SH-SY5Y (cell line): ENCODE measurements around the gene PSMG2.

Source experiments
- GATA2 ChIP-seq: IDR thresholded peaks from 2 replicates; pipeline ENCODE4 v1.6.1; 2011; ENCODE audit warnings: mild to moderate bottlenecking, low read depth, low read length
- GATA3 ChIP-seq: IDR thresholded peaks from 2 replicates; pipeline ENCODE4 v1.6.1; 2011; ENCODE audit warnings: low read depth, mild to moderate bottlenecking, low read length, moderate library complexity

PSMG2 gene

GRCh38 chr18:12702221-12703095 is at the start of gene PSMG2, which contains the start of gene CEP76:
Gene PSMG2 (plus strand): TSS chr18:12703042. CDS start chr18:12703108, 66 bp downstream.
Gene CEP76 (minus strand): TSS chr18:12702723. CDS start chr18:12702548, 175 bp downstream.
- TF ChIP-seq GATA3 (no peak), GATA2 (no peak)

- TF ChIP-seq GATA3 (no peak), GATA2 (no peak)
Measured at GRCh38 chr18:12654971-12655370, 47.9 kb upstream of the PSMG2 start.

- TF ChIP-seq GATA3 (no peak), GATA2 (no peak)
Measured at GRCh38 chr18:12656605-12656937, 46.3 kb upstream of the PSMG2 start.

- TF ChIP-seq GATA3 = no peak
- no peak for TF ChIP-seq GATA2
Measured at GRCh38 chr18:12656938-12657683, 45.7 kb upstream of the PSMG2 start.

GRCh38 chr18:12657684-12658425 is 45.0 kb upstream of the PSMG2 start, which contains the start of gene SPIRE1:
Gene SPIRE1 (minus strand): TSS chr18:12658107. CDS start chr18:12657866, 241 bp downstream.
- TF ChIP-seq GATA3 (no peak), GATA2 (no peak)

GRCh38 chr18:12658426-12659138 is 44.3 kb upstream of the PSMG2 start:
- TF ChIP-seq GATA2 = no peak
- TF ChIP-seq GATA3 = no peak

- TF ChIP-seq GATA2 (no peak), GATA3 (no peak)
Measured at GRCh38 chr18:12659904-12660605, 42.8 kb upstream of the PSMG2 start.

GRCh38 chr18:12668041-12668440 is 34.8 kb upstream of the PSMG2 start:
- TF ChIP-seq GATA3 = no peak
- TF ChIP-seq GATA2 = no peak

- TF ChIP-seq GATA2 (no peak), GATA3 (no peak)
Measured at GRCh38 chr18:12679183-12679786, 23.6 kb upstream of the PSMG2 start.

- TF ChIP-seq GATA2 = no peak
- no peak for TF ChIP-seq GATA3
Measured at GRCh38 chr18:12686100-12686499, 16.7 kb upstream of the PSMG2 start.

- TF ChIP-seq GATA3 (no peak), GATA2 (no peak)
Measured at GRCh38 chr18:12689256-12689850, 13.5 kb upstream of the PSMG2 start.

- TF ChIP-seq GATA2 (no peak), GATA3 (no peak)
Measured at GRCh38 chr18:12692206-12692605, 10.6 kb upstream of the PSMG2 start.
